Aorta (tissue), 5 donors: ENCODE measurements around the gene IL36RN. TPM values are rescaled to one million over a fixed set of nuclear protein-coding genes. Genes with fewer than 3 reads are reported as not detected.
"Not testable (repeated sequence)": the region's sequence is repeated elsewhere in the genome, so short reads cannot be mapped to it uniquely, and the experiment has no call there.

ENCODE experiments used
- ATAC-seq: fragments of 200-7000 bp; cut with Tn5 transposase; one replicate; pipeline ENCODE4 v1.9.1; 2022; ENCODE audit warnings: moderate library complexity; ENCODE audit not compliant: low FRiP score
- DNase-seq, 2 donors: peaks; one replicate each; pipeline ENCODE4 v3.0.0-alpha.2; 2020
- H3K27ac ChIP-seq, 2 donors: one replicate each; pipeline ENCODE4 v1.5.1; 2013; ENCODE audit warnings: low read length in 2 of 2, mild to moderate bottlenecking in 2 of 2, moderate library complexity in 2 of 2, control low read depth in 1 of 2, inconsistent platforms in 1 of 2, low read depth in 1 of 2
- H3K27me3 ChIP-seq, 2 donors: one replicate each; pipeline ENCODE4 v1.6.1; 2013; ENCODE audit warnings: control low read depth in 1 of 2, low read length in 1 of 2, mild to moderate bottlenecking in 1 of 2, moderate library complexity in 1 of 2; ENCODE audit not compliant: insufficient read depth in 2 of 2, control insufficient read depth in 1 of 2
- H3K36me3 ChIP-seq, 2 donors: one replicate each; pipeline ENCODE4 v1.6.1; 2013; ENCODE audit warnings: control low read depth in 1 of 2, low read length in 1 of 2, mild to moderate bottlenecking in 1 of 2; ENCODE audit not compliant: insufficient read depth in 2 of 2, control insufficient read depth in 1 of 2
- H3K4me1 ChIP-seq, 2 donors: one replicate each; pipeline ENCODE4 v1.6.1; 2013; ENCODE audit warnings: low read length in 2 of 2, control low read depth in 1 of 2, mild to moderate bottlenecking in 1 of 2, moderate library complexity in 1 of 2; ENCODE audit not compliant: insufficient read depth in 2 of 2, control insufficient read depth in 1 of 2
- H3K4me3 ChIP-seq, 2 donors: one replicate each; pipeline ENCODE4 v1.5.1; 2013; ENCODE audit warnings: low read length in 2 of 2, control low read depth in 1 of 2, mild to moderate bottlenecking in 1 of 2
- H3K9me3 ChIP-seq: one replicate; pipeline ENCODE4 v1.6.1; 2013; ENCODE audit warnings: mild to moderate bottlenecking, low read length; ENCODE audit not compliant: control insufficient read depth
- WGBS, 2 donors: extraction: QIAGEN DNeasy Blood & Tissue Kit; methylation state at CpG; one replicate each; pipeline ENCODE4 v1.1.7; 2013; 5-methylcytosine and 5-hydroxymethylcytosine counted together
- intact Hi-C, 2 donors: fragments of 100-400 bp; cut with DNase I; formaldehyde crosslinking; loops; one replicate each; pipeline versions ENCODE4 v1.14.2 to v1.15.0; 2022
- polyA plus RNA-seq, 2 donors: library from polyadenylated mRNA; stranded (reverse); fragments of 200-250 nt; gene quantifications; one replicate each; pipeline ENCODE4 v1.2.3, GENCODE V29; 2013
- total RNA-seq, 2 donors: library from RNA; stranded (reverse); fragmentation: NEBNext Ultra II Directional; extraction: Animal tissue kit (Norgen Biotek cat#: 25700); gene quantifications; one replicate each; pipeline ENCODE4 v1.2.1, GENCODE V29; 2021
- donor health status: healthy with polysubstance abuse.
- donor health status: Bipolar disorder and iron deficiency.
- donor health status: DM: no; HTN: no; CAD: no.
- donor health status: DM: no; HTN: no; CAD: no.
- donor health status: DM: yes; HTN: yes; CAD: no.

The IL36RN gene
- total and polyA plus RNA-seq, 4 donors = not detected

DNA sequence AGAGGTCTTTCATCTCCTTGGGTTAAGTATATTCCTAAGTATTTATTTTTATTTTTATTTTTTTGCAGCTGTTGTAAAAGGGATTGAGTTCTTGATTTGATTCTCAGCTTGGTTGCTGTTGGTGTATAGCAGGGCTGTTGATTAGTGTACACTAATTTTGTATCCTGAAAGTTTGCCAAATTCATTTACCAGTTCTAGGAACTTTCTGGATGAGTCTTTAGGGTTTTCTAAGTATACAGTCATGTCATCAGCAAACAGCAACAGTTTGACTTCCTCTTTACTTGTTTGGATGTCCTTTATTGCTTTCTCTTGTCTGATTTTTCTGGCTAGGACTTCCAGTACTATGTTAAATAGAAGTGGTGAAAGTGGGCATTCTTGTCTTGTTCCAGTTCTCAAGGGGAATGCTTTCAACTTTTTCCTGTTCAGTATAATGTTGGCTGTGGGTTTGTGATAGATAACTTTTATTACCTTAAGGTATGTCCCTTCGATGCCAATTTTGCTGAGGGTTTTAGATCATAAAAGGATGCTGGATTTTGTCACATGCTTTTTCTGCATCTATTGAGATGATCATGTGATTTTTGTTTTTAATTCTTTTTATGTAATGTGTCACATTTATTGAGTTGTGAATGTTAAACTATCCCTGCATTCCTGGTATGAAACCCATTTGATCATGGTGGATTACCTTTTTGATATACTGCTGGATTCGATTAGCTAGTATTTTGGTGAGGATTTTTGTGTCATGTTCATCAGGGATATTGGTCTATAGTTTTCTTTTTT lies 38.0 kb downstream of the IL36RN start:
- WGBS, 2 donors = 43 to 85% methylated on average over 2 of the region's 2 CpGs
- H3K36me3 ChIP-seq, H3K27me3 ChIP-seq, H3K9me3 ChIP-seq, ATAC-seq, H3K27ac ChIP-seq, H3K4me1 ChIP-seq, H3K4me3 ChIP-seq, DNase-seq, intact Hi-C loops: not testable (repeated sequence)

- WGBS, 2 donors = 86 to 88% methylated on average over 4 of the region's 4 CpGs
These were observed 39.0 kb downstream of the IL36RN start for GRCh38 chr2:113098041-113098440.

GRCh38 chr2:113098532-113098931 lies 39.5 kb downstream of the IL36RN start:
- ATAC-seq (no peak), DNase-seq (no peak)
- H3K4me3 ChIP-seq = no peak overlapping the region
- no peak overlapping the region for H3K27ac ChIP-seq
- no peaks in the 10 kb centered on the region for H3K36me3 ChIP-seq
- 88 to 90% methylated on average over 6 of the region's 6 CpGs for WGBS, 2 donors
- H3K9me3 ChIP-seq = peaks cover 7% of the 10 kb centered on the region
- intact Hi-C loops = no loop called here
- H3K27me3 ChIP-seq = peaks cover 0 to 2% of the 10 kb centered on the region in 2 donors
- H3K4me1 ChIP-seq = no peaks in the 10 kb centered on the region

More at GRCh38 chr2:113098041-113098440, 39.0 kb downstream of the IL36RN start:
- DNase-seq (no peak), ATAC-seq (no peak)
- H3K36me3 ChIP-seq = no peaks in the 10 kb centered on the region
- no peak overlapping the region for H3K27ac ChIP-seq
- peaks cover 6% of the 10 kb centered on the region for H3K9me3 ChIP-seq
- intact Hi-C loops = no loop called here
- H3K27me3 ChIP-seq = no peaks in the 10 kb centered on the region
- no peaks in the 10 kb centered on the region for H3K4me1 ChIP-seq
- H3K4me3 ChIP-seq = no peak overlapping the region

DNA sequence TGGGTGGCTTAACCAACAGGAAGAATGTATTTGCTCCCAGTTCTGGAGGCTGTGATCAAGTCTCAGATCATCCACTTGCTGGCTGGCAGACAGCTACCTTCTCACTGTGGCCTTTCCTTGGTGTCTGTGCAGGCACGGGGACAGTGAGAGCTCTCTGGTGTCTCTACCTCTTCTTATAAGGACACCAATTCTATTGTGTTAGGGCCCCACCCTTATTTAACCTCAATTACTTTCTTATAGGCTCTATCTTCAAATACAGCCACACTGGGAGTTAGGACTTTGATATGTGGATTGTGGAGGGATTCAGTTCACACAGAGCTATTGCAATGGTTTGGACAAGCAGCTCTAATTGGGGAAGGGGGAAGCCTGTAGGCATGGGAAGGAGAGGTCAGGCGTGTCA lies 43.1 kb downstream of the IL36RN start:
- no peaks in the 10 kb centered on the region for H3K4me1 ChIP-seq
- no peaks in the 10 kb centered on the region for H3K36me3 ChIP-seq
- WGBS, 2 donors = 74 to 93% methylated on average over 2 of the region's 2 CpGs
- H3K9me3 ChIP-seq = peaks cover 7% of the 10 kb centered on the region
- peaks cover 0 to 2% of the 10 kb centered on the region in 2 donors for H3K27me3 ChIP-seq
- no peak overlapping the region for H3K4me3 ChIP-seq
- no peak overlapping the region for H3K27ac ChIP-seq
- DNase-seq = no peak
- intact Hi-C loops = no loop called here
- ATAC-seq = no peak

DNA sequence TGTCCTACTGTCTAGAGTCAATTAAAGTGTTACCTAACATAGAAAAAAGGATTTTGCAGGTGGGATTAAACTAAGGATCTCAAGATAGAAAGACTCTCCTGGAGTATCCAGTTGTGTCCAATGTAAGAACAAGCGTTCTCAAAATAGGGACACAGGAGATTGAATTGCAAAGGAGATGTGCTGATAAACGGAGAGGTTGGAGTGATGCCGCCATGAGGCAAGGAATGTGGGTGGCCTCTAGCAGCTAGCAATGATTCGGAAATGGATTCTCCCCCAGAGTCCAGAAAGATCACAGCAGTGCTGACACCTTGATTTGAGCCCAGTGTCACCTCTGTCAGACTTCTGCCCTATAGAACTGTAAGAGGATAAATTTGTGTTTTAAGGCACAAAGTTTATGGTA lies 44.3 kb downstream of the IL36RN start:
- WGBS, 2 donors = 88 to 89% methylated on average over 4 of the region's 4 CpGs
- Histone ChIP-seq H3K4me3 (no peak overlapping the region), H3K4me1 (no peaks in the 10 kb centered on the region), H3K27ac (no peak overlapping the region), H3K9me3 (peaks cover 5% of the 10 kb centered on the region), H3K36me3 (no peaks in the 10 kb centered on the region), H3K27me3 (peaks cover 0 to 2% of the 10 kb centered on the region in 2 donors)
- intact Hi-C loops = no loop called here
- ATAC-seq (no peak), DNase-seq (no peak)

DNA sequence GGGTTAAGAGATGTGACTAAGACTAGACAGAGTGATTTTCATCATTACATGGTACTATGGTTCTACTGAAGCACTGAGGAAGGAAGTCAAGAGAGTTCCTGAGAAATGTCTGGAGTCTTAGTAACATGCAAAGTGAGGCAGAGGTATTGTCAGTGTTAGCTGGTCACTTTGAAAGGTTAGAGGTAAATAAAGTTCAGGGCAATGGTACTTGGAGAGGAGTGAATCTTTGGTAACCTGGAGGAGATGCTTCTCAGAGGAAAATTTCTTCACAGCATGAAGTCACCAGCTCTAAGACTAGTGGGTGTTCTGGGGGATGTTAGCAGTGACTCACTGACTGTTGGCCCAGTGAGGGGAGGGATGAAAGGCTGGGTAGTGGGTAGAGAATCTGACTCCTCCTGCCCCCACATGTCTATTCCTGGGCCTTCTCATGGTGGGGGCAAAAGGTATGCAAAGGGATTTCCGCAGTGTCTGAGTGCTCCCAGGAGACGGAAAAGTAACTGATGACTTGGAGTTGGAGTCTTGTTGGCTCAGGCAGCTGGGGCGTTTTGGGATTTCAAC lies 45.1 kb downstream of the IL36RN start:
- WGBS, 2 donors = 54 to 69% methylated on average over 3 of the region's 3 CpGs
- Histone ChIP-seq H3K27ac (no peak overlapping the region), H3K27me3 (peaks cover 0 to 2% of the 10 kb centered on the region in 2 donors), H3K4me1 (no peaks in the 10 kb centered on the region), H3K36me3 (no peaks in the 10 kb centered on the region), H3K9me3 (peaks cover 5% of the 10 kb centered on the region), H3K4me3 (no peak overlapping the region)
- intact Hi-C loops = no loop called here
- DNase-seq = no peak
- ATAC-seq = no peak

DNA sequence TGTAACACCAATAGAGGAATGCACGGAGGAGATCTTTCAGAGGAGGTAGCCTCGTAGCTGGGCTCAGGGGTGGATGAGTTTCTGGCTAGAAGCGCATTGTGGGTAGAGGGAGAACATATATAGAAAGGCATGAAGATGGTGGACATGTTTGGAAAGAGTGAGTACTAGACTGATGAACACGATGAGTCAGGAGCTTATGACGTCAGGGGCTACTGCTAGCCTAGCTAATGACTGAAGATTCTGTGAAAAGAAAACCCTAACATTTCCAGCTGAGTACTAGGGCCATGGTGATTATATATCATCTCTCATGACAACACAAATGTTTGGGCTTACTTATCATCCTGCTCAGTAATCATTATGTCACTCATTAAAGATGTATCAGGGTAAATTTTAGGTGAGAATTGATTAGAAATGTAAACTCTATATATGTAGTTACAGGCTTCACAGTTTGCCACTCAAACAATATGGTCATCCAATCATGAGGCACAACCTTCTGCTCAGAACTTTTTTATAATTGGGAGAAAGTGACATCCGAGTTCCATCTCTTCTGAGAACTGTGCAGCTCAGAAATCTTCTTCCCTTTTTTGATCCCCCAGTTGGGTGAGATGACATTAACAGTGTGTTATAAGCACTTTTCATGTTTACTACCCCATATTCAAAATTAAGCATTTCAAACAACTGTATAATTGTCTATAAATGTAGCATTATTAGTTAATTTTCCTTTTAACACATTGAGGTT lies 46.2 kb downstream of the IL36RN start:
- Histone ChIP-seq H3K4me1 (no peaks in the 10 kb centered on the region), H3K27ac (no peak overlapping the region), H3K36me3 (no peaks in the 10 kb centered on the region), H3K4me3 (no peak overlapping the region), H3K27me3 (peaks cover 0 to 2% of the 10 kb centered on the region in 2 donors), H3K9me3 (peaks cover 3% of the 10 kb centered on the region)
- WGBS, 2 donors = 69% methylated on average over 6 of the region's 6 CpGs
- ATAC-seq (no peak), DNase-seq (no peak)
- intact Hi-C loops = no loop called here

- Histone ChIP-seq H3K36me3 (no peaks in the 10 kb centered on the region), H3K4me3 (no peak overlapping the region), H3K27ac (no peak overlapping the region), H3K4me1 (no peaks in the 10 kb centered on the region), H3K27me3 (peaks cover 0 to 2% of the 10 kb centered on the region in 2 donors), H3K9me3 (no peaks in the 10 kb centered on the region)
- DNase-seq = no peak
- ATAC-seq = no peak
- intact Hi-C loops = no loop called here
- WGBS, 2 donors = 56 to 58% methylated on average over 3 of the region's 3 CpGs
These were observed 52.1 kb downstream of the IL36RN start for GRCh38 chr2:113111121-113111520.
